ENCODE data around the gene TANC1. TPM values are rescaled to one million over a fixed set of nuclear protein-coding genes. Genes with fewer than 3 reads are reported as not detected.

Gene TANC1
- polyA plus RNA-seq, 2 of the 4 experiments (the other 2 are of a cell fraction), result 9.2 to 21.2 TPM

DNA sequence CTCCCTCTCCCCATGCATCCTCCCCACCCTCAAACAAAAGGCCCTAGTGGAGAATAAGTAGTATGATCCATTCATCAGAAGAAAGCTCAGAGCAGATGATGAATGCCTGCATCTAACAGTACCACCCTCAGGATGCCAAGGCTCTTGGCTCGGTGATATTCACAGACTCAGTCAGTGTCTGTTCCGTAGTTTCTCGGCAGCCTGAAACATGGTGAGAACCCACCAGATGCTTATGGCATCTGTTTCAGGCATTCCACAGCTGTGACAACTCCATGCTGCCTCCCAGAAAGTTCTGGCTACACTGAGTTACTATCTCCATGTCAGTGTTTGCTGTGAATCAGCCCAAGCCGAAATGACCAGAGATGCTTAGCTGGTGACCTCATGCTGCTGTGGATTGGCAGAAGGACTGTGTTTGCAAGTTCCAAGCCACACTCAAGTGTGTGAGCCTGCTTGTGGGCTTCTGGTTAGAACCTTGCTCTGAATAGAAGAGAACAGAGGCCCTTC lies 234.2 kb downstream of the TANC1 start:
- TF ChIP-seq SMC3 (IDR thresholded peaks at IDR 0.05), result no peak
- no peak for TF ChIP-seq HOXB5 (CRISPR knock-in tag; IDR thresholded peaks at IDR 0.05)
- no peak for TF ChIP-seq MAZ (IDR thresholded peaks at IDR 0.05; ENCODE audit: borderline replicate concordance, low read depth, low read length)
- no peak for TF ChIP-seq FOXS1 (CRISPR knock-in tag; IDR thresholded peaks at IDR 0.05)
- no peak for TF ChIP-seq ZC3H11A (IDR thresholded peaks at IDR 0.05)
- TF ChIP-seq, protein P1, sequence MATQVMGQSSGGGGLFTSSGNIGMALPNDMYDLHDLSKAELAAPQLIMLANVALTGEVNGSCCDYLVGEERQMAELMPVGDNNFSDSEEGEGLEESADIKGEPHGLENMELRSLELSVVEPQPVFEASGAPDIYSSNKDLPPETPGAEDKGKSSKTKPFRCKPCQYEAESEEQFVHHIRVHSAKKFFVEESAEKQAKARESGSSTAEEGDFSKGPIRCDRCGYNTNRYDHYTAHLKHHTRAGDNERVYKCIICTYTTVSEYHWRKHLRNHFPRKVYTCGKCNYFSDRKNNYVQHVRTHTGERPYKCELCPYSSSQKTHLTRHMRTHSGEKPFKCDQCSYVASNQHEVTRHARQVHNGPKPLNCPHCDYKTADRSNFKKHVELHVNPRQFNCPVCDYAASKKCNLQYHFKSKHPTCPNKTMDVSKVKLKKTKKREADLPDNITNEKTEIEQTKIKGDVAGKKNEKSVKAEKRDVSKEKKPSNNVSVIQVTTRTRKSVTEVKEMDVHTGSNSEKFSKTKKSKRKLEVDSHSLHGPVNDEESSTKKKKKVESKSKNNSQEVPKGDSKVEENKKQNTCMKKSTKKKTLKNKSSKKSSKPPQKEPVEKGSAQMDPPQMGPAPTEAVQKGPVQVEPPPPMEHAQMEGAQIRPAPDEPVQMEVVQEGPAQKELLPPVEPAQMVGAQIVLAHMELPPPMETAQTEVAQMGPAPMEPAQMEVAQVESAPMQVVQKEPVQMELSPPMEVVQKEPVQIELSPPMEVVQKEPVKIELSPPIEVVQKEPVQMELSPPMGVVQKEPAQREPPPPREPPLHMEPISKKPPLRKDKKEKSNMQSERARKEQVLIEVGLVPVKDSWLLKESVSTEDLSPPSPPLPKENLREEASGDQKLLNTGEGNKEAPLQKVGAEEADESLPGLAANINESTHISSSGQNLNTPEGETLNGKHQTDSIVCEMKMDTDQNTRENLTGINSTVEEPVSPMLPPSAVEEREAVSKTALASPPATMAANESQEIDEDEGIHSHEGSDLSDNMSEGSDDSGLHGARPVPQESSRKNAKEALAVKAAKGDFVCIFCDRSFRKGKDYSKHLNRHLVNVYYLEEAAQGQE (IDR thresholded peaks at IDR 0.05), result no peak
- TF ChIP-seq EHF (CRISPR knock-in tag; IDR thresholded peaks at IDR 0.05), result no peak
- TF ChIP-seq FOSB (CRISPR knock-in tag; IDR thresholded peaks at IDR 0.05), result no peak
- no peak for TF ChIP-seq JUNB (IDR thresholded peaks at IDR 0.05)
- TF ChIP-seq, protein P2, sequence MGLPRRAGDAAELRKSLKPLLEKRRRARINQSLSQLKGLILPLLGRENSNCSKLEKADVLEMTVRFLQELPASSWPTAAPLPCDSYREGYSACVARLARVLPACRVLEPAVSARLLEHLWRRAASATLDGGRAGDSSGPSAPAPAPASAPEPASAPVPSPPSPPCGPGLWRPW (IDR thresholded peaks at IDR 0.05), result no peak
- no peak for TF ChIP-seq BHLHE40 (IDR thresholded peaks at IDR 0.05; ENCODE audit: low read depth, low read length)
- TF ChIP-seq NFE2L2 (conservative IDR thresholded peaks at IDR 0.05; ENCODE audit: low read length), result no peak
- TF ChIP-seq NPAS2 (CRISPR knock-in tag; IDR thresholded peaks at IDR 0.05; ENCODE audit: borderline replicate concordance), result no peak
- TF ChIP-seq, protein P3, sequence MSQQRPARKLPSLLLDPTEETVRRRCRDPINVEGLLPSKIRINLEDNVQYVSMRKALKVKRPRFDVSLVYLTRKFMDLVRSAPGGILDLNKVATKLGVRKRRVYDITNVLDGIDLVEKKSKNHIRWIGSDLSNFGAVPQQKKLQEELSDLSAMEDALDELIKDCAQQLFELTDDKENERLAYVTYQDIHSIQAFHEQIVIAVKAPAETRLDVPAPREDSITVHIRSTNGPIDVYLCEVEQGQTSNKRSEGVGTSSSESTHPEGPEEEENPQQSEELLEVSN (IDR thresholded peaks at IDR 0.05; ENCODE audit: borderline replicate concordance, low read depth), result no peak
- no peak for TF ChIP-seq EHMT2 (IDR thresholded peaks at IDR 0.05; ENCODE audit: low read depth)
- TF ChIP-seq, protein P4, sequence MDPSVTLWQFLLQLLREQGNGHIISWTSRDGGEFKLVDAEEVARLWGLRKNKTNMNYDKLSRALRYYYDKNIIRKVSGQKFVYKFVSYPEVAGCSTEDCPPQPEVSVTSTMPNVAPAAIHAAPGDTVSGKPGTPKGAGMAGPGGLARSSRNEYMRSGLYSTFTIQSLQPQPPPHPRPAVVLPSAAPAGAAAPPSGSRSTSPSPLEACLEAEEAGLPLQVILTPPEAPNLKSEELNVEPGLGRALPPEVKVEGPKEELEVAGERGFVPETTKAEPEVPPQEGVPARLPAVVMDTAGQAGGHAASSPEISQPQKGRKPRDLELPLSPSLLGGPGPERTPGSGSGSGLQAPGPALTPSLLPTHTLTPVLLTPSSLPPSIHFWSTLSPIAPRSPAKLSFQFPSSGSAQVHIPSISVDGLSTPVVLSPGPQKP (IDR thresholded peaks at IDR 0.05; ENCODE audit: low read depth, low read length), result no peak
- DNase-seq (ENCODE audit: low read depth in 1 of 2, low spot score in 1 of 2) (peak in 1 of 2 experiments; percentile 24), ATAC-seq (peak; percentile 57 to 69; a peak in 4 of 6 replicates), FAIRE-seq (no peak)
- Histone ChIP-seq H3K9me3 (no peaks in the 10 kb centered on the region), H3K4me2 (no peak overlapping the region), H3K27ac (no peak overlapping the region), H3K4me3 (no peak overlapping the region), H3K4me1 (peaks cover 6% of the 10 kb centered on the region; the same call in 2 of the 3 replicates)
- WGBS (ENCODE audit: missing lambda C conversion rate), result 78% methylated on average over 4 of the region's 4 CpGs
- ChIA-PET CTCF (interaction anchor here (0.9 to 2.9 kb wide), 2 partner anchors 13 to 84 kb away, joined by 3 to 9 read pairs; no protein-coding TSS in a partner anchor), POLR2A (no interaction called here)

DNA sequence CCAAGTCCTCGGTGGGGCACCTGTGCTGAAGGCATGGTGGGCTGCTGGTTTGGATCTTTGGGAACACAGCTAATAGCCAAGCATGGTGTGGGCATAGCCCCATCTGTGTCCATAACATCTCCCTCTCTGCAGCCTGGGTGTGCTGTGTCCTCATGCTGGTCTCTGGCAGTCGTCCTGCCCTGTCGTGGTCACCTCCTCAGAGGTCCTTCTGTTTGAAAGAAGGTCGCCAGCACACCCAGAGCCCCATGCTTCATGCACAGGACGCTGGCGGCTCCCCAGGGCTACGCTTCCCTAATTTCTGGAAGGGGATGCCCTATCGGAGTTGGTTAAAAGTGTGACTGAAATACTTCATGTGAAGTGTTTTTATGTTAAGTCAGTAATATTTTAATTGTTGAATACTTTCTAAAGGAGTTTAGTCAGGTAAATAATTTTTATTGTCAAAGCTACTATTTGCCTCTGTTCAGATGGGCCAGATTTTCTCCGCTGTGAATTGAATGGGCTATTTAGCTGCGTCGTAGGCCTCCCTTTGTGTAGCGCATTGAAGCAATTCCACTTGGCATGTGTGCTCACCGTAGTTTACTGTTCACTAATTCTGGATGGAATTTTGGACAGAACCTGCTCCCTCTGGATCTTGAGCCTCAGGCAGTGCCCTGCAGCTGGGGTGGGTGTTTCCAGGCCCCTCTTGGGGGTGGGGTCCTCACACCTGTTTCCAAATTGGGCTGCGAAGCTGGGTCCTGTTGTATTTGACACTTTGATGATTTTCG lies 236.1 kb downstream of the TANC1 start:
- H3K27ac ChIP-seq, result no peak overlapping the region
- DNase-seq (ENCODE audit: low read depth in 1 of 2, low spot score in 1 of 2), result no peak
- H3K4me3 ChIP-seq, result no peak overlapping the region
- H3K4me2 ChIP-seq, result no peak overlapping the region
- CTCF ChIA-PET, result interaction anchor here (0.6 to 2.9 kb wide), 2 partner anchors 11 to 80 kb away, joined by 3 to 9 read pairs; no protein-coding TSS in a partner anchor
- POLR2A ChIA-PET, result no interaction called here
- H3K9me3 ChIP-seq, result no peaks in the 10 kb centered on the region
- peaks cover 6% of the 10 kb centered on the region; the same call in 2 of the 3 replicates for H3K4me1 ChIP-seq
- FAIRE-seq, result no peak
- ATAC-seq, result no peak
- TF ChIP-seq, protein P3 (IDR thresholded peaks at IDR 0.05; ENCODE audit: borderline replicate concordance, low read depth), result no peak
- TF ChIP-seq HOXB13 (CRISPR knock-in tag; IDR thresholded peaks at IDR 0.05; ENCODE audit: low read depth), result no peak
- no peak for TF ChIP-seq ZFP36 (IDR thresholded peaks at IDR 0.05; ENCODE audit: borderline replicate concordance, partially characterized antibody)
- TF ChIP-seq BHLHE40 (IDR thresholded peaks at IDR 0.05; ENCODE audit: low read depth, low read length), result no peak
- no peak for TF ChIP-seq EHMT2 (IDR thresholded peaks at IDR 0.05; ENCODE audit: low read depth)
- TF ChIP-seq RCOR1 (IDR thresholded peaks at IDR 0.05; ENCODE audit: low read depth, low read length), result no peak
- TF ChIP-seq ZC3H11A (IDR thresholded peaks at IDR 0.05), result no peak
- 91% methylated on average over 14 of the region's 15 CpGs for WGBS (ENCODE audit: missing lambda C conversion rate)

Measured in A549 (cell line).